DND-41 (cell line): ENCODE measurements around the gene HES4.

Experiments used
- ATAC-seq: fragments of 200-7000 bp; cut with Tn5 transposase; 3 replicates; pipeline ENCODE4 v1.9.1; 2021; ENCODE audit warnings: low read depth; ENCODE audit not compliant: insufficient read depth
- DNase-seq: peaks from one replicate; pipeline ENCODE4 v3.0.0-alpha.2; 2020
- H2AFZ ChIP-seq: 2 replicates; pipeline ENCODE4 v1.6.0; 2012; ENCODE audit warnings: low read depth, low read length
- H3K27ac ChIP-seq: 2 replicates; pipeline ENCODE4 v1.5.1; 2012; ENCODE audit warnings: low read length, inconsistent platforms
- H3K27me3 ChIP-seq: fragments of 200-600 bp; sonication (generic); 2 replicates; pipeline ENCODE4 v1.6.0; 2012; ENCODE audit warnings: low read length, mild to moderate bottlenecking, inconsistent platforms; ENCODE audit not compliant: insufficient read depth, poor library complexity
- H3K36me3 ChIP-seq: 2 replicates; pipeline ENCODE4 v1.5.1; 2012; ENCODE audit warnings: low read length, inconsistent platforms; ENCODE audit not compliant: insufficient read depth
- H3K4me1 ChIP-seq: 2 replicates; pipeline ENCODE4 v1.5.1; 2012; ENCODE audit warnings: mild to moderate bottlenecking, low read length; ENCODE audit not compliant: insufficient read depth
- H3K4me2 ChIP-seq: 2 replicates; pipeline ENCODE4 v1.6.0; 2012; ENCODE audit warnings: mild to moderate bottlenecking, moderate library complexity, low read length, inconsistent platforms; ENCODE audit not compliant: insufficient read depth
- H3K4me3 ChIP-seq, 2 experiments: fragments of 200-600 bp in 1 of 2; shearing (Covaris generic) in 1 of 2; 2 replicates each; pipeline ENCODE4 v1.5.1; 2012 to 2016; ENCODE audit warnings: inconsistent platforms in 2 of 2, low read length in 2 of 2, mild to moderate bottlenecking in 2 of 2, low read depth in 1 of 2, moderate library complexity in 1 of 2
- H3K79me2 ChIP-seq: 2 replicates; pipeline ENCODE4 v1.6.0; 2012; ENCODE audit warnings: low read length, inconsistent platforms; ENCODE audit not compliant: insufficient read depth
- H3K9ac ChIP-seq: 2 replicates; pipeline ENCODE4 v1.6.0; 2012; ENCODE audit warnings: low read depth, mild to moderate bottlenecking, inconsistent platforms, low read length, moderate library complexity
- H3K9me3 ChIP-seq: 2 replicates; pipeline ENCODE4 v1.5.1; 2012; ENCODE audit warnings: low read length, moderate library complexity, mild to moderate bottlenecking, inconsistent platforms; ENCODE audit not compliant: insufficient read depth, severe bottlenecking
- H4K20me1 ChIP-seq: 2 replicates; pipeline ENCODE4 v1.6.0; 2012; ENCODE audit warnings: low read length; ENCODE audit not compliant: insufficient read depth
- CTCF ChIP-seq: IDR thresholded peaks from 2 replicates; pipeline ENCODE4 v1.5.1; 2012; ENCODE audit warnings: borderline replicate concordance, low read length, moderate library complexity, mild to moderate bottlenecking; ENCODE audit not compliant: poor library complexity, severe bottlenecking; ENCODE audit errors: extremely low read depth
- EZH2 ChIP-seq: IDR thresholded peaks from 3 replicates; pipeline ENCODE4 v1.6.1; 2012; ENCODE audit warnings: borderline replicate concordance, low read depth, mild to moderate bottlenecking, moderate library complexity, low read length, inconsistent platforms; ENCODE audit not compliant: severe bottlenecking

HES4 gene

DNA sequence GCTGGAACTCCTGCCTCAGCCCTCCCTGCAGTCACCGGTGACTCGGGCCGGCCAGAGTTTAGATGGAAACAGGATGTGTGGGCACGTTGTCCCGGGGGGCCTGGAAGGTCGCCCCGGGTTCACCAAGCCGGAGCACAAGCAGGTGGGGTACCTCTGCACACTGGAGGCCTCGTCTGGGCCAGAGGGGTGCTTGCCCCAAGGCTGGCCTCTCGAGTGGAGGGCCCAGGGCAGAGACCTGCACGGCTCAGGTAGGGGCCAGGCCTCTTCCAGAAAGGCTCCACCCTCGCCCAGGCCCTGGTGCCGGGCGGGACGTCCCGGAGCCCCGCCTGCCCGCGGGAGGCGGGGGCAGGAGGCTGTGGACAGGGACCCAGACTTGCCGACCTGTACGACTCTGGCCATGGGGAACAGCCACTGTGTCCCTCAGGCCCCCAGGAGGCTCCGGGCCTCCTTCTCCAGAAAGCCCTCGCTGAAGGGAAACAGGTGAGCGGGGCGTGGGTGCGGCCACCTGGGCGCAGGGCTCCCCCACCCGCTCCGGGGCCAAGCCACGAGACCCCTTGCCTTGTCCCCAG, 33.7 kb downstream of the HES4 start, which contains the start of gene PLEKHN1:
TSS of gene PLEKHN1 (plus strand) at position 348 of the 569 bp plus-strand sequence. CDS start at position 398, 50 bp downstream.
- H2AFZ ChIP-seq = peak within 1 kb of the TSS; percentile 77
- no peak for DNase-seq
- H3K27me3 ChIP-seq = peaks cover 5% of the 10 kb centered on the region
- H3K27ac ChIP-seq = no peak within 1 kb of the TSS
- peaks cover 20% of the 10 kb centered on the region for H3K4me1 ChIP-seq
- peak within 1 kb of the TSS; percentile 97 for H3K4me2 ChIP-seq
- no peak for TF ChIP-seq EZH2
- no peak for TF ChIP-seq CTCF
- no peaks in the 10 kb centered on the region for H3K79me2 ChIP-seq
- H3K36me3 ChIP-seq = peaks cover 29% of the 10 kb centered on the region
- H3K4me3 ChIP-seq = peak within 1 kb of the TSS in 1 of 2 experiments; percentile 59; a peak in 2 of 4 replicates
- H4K20me1 ChIP-seq = peaks cover 25% of the 10 kb centered on the region
- H3K9ac ChIP-seq = peak within 1 kb of the TSS; percentile 47
- H3K9me3 ChIP-seq = no peaks in the 10 kb centered on the region
- ATAC-seq = peak; percentile 2; the same call in 1 of the 3 replicates

GRCh38 chr1:965526-966134, 34.3 kb downstream of the HES4 start:
- no peak overlapping the region for H3K27ac ChIP-seq
- H3K9me3 ChIP-seq = no peaks in the 10 kb centered on the region
- no peak for TF ChIP-seq CTCF
- TF ChIP-seq EZH2 = no peak
- ATAC-seq = no peak
- peaks cover 26% of the 10 kb centered on the region for H4K20me1 ChIP-seq
- H3K4me1 ChIP-seq = peaks cover 24% of the 10 kb centered on the region
- peaks cover 5% of the 10 kb centered on the region for H3K27me3 ChIP-seq
- no peak overlapping the region for H2AFZ ChIP-seq
- H3K4me3 ChIP-seq = no peak overlapping the region
- no peak for DNase-seq
- peaks cover 29% of the 10 kb centered on the region for H3K36me3 ChIP-seq
- no peak overlapping the region for H3K4me2 ChIP-seq
- H3K9ac ChIP-seq = no peak overlapping the region
- no peaks in the 10 kb centered on the region for H3K79me2 ChIP-seq

- H2AFZ ChIP-seq = no peak overlapping the region
- DNase-seq (no peak), ATAC-seq (no peak)
- H3K9ac ChIP-seq = no peak overlapping the region
- H3K4me2 ChIP-seq = no peak overlapping the region
- no peak overlapping the region for H3K4me3 ChIP-seq
- no peaks in the 10 kb centered on the region; the same call in 1 of the 2 replicates for H3K79me2 ChIP-seq
- H3K27ac ChIP-seq = no peak overlapping the region
- H3K9me3 ChIP-seq = no peaks in the 10 kb centered on the region
- H3K4me1 ChIP-seq = peaks cover 27% of the 10 kb centered on the region
- H3K36me3 ChIP-seq = peaks cover 29% of the 10 kb centered on the region
- TF ChIP-seq EZH2 (no peak), CTCF (no peak)
- H3K27me3 ChIP-seq = peaks cover 5% of the 10 kb centered on the region
- H4K20me1 ChIP-seq = peaks cover 26% of the 10 kb centered on the region
Measured at GRCh38 chr1:964691-965525, 35.0 kb downstream of the HES4 start.
